ENCODE data around the gene EIF3D. TPM values are rescaled to one million over a fixed set of nuclear protein-coding genes. Genes with fewer than 3 reads are reported as not detected.

EIF3D gene
- total RNA-seq, 1 donor = 393 TPM

DNA sequence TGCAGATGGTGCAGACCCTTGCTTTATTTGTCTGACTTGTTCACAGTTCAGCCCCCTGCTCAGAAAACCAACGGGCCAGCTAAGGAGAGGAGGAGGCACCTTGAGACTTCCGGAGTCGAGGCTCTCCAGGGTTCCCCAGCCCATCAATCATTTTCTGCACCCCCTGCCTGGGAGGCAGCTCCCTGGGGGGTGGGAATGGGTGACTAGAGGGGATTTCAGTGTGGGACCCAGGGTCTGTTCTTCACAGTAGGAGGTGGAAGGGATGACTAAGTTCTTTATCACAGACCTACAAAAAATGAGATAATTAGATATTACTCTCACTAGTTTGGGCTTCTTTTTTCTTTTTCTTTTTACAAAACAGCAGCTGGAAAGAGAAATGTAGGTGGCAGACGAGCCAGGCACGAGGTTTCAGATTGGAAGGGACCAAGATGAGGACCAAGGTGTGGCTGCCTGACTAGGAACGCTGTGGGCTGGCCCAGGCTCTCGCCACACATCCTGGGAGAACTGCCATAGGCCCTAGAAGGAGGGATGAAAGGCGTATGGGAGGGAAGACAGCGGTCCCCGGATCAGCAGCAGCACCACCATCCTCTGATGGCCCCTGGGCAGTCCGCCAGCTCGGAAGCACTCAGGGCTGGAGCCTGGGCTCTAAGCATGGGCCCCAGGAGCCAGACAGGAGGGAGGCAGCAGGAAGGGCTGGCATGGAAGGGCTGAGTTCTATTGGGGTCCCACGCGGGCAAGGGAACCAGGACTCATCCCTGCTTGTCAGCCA is 61.7 kb downstream of the EIF3D start:
- no peaks in the 10 kb centered on the region for H3K9me3 ChIP-seq (ENCODE audit: low read depth, low read length)
- H3K4me2 ChIP-seq (ENCODE audit: insufficient read depth, low read length) = peak overlapping the region; percentile 74
- no peak overlapping the region for H2AFZ ChIP-seq (ENCODE audit: low read length)
- peak overlapping the region; percentile 41 for H3K4me3 ChIP-seq (ENCODE audit: insufficient read depth, low read length)
- H3K27ac ChIP-seq (ENCODE audit: low read depth, low read length) = peak overlapping the region; percentile 98
- DNase-seq (ENCODE audit: insufficient read length, low spot score, missing footprints) = no peak
- H3K27me3 ChIP-seq (ENCODE audit: insufficient read depth, low read length) = no peaks in the 10 kb centered on the region
- TF ChIP-seq, protein P1, sequence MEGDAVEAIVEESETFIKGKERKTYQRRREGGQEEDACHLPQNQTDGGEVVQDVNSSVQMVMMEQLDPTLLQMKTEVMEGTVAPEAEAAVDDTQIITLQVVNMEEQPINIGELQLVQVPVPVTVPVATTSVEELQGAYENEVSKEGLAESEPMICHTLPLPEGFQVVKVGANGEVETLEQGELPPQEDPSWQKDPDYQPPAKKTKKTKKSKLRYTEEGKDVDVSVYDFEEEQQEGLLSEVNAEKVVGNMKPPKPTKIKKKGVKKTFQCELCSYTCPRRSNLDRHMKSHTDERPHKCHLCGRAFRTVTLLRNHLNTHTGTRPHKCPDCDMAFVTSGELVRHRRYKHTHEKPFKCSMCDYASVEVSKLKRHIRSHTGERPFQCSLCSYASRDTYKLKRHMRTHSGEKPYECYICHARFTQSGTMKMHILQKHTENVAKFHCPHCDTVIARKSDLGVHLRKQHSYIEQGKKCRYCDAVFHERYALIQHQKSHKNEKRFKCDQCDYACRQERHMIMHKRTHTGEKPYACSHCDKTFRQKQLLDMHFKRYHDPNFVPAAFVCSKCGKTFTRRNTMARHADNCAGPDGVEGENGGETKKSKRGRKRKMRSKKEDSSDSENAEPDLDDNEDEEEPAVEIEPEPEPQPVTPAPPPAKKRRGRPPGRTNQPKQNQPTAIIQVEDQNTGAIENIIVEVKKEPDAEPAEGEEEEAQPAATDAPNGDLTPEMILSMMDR (IDR thresholded peaks at IDR 0.05; ENCODE audit: extremely low read depth, low read depth, low read length) = no peak
- H3K36me3 ChIP-seq (ENCODE audit: insufficient read depth, low read length) = peaks cover 5% of the 10 kb centered on the region
- H3K79me2 ChIP-seq (ENCODE audit: insufficient read depth, low read length) = peaks cover 19% of the 10 kb centered on the region
- H4K20me1 ChIP-seq (ENCODE audit: insufficient read depth, low read length) = peaks cover 5% of the 10 kb centered on the region
- H3K4me1 ChIP-seq (ENCODE audit: insufficient read depth, low read length) = peaks cover 72% of the 10 kb centered on the region

DNA sequence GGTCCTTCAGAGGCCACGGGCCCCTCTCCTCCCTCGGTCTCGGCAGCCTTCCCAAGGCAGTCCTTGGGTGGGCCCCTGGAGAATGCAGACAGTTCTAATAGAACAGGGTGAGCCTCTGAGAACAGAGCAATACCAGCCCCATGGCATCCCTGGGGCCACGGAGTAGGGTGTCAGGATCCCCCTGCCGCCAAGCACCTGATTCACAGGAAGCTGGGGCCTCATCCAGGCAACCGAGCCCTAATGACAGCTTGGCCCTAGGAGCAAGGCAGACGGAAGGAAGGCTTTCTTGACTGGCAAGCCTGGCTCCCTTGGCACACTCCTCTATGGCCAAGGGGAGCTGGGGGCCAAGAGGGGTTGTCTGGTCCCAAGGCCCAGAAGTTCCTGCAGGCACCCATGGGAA is 62.7 kb downstream of the EIF3D start:
- peaks cover 19% of the 10 kb centered on the region for H3K79me2 ChIP-seq (ENCODE audit: insufficient read depth, low read length)
- no peak overlapping the region for H2AFZ ChIP-seq (ENCODE audit: low read length)
- H3K27me3 ChIP-seq (ENCODE audit: insufficient read depth, low read length) = no peaks in the 10 kb centered on the region
- H3K4me2 ChIP-seq (ENCODE audit: insufficient read depth, low read length) = no peak overlapping the region
- peaks cover 5% of the 10 kb centered on the region for H3K36me3 ChIP-seq (ENCODE audit: insufficient read depth, low read length)
- H4K20me1 ChIP-seq (ENCODE audit: insufficient read depth, low read length) = peaks cover 4% of the 10 kb centered on the region
- TF ChIP-seq, protein P1 (IDR thresholded peaks at IDR 0.05; ENCODE audit: extremely low read depth, low read depth, low read length) = no peak
- H3K4me3 ChIP-seq (ENCODE audit: insufficient read depth, low read length) = no peak overlapping the region
- DNase-seq (ENCODE audit: insufficient read length, low spot score, missing footprints) = no peak
- peaks cover 69% of the 10 kb centered on the region for H3K4me1 ChIP-seq (ENCODE audit: insufficient read depth, low read length)
- no peaks in the 10 kb centered on the region for H3K9me3 ChIP-seq (ENCODE audit: low read depth, low read length)
- H3K27ac ChIP-seq (ENCODE audit: low read depth, low read length) = peak overlapping the region; percentile 98

DNA sequence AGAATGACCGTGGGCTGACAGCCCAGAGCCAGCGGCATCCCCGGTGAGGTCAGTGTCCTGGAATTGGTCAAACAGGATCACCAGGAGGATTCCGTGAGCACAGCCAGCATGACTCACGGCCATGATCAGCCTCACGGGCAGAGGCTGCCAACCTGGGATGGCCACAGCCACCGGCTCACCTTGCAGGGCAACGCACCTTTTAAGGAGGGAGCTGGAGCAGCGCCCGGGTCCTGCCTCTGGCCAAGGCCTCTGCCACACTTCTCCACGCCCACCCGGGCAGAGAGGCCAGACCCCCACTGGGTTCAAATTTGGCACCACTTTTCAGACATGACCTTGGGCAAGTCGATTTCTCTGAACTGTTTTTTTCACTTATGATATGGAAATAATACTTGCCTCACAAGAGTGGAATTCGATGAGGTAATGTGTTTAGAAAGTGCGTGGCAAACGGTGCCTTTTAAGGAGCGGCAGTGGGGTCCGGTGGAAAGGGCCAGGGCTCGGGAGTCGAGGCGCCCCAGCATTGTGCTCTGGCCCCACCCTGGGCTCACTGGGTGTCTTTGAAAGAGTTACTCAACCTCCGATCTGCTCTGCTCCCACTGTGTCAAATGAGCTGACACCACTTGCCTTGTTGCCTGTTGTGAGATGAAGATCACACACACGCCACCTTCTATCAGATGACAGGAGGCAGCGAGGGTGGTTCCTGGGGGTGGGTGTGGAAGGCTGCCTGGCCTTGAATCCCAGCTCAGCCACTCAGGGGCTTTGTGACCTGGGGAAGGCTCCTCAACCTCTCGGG is 63.5 kb downstream of the EIF3D start:
- H3K4me1 ChIP-seq (ENCODE audit: insufficient read depth, low read length) = peaks cover 61% of the 10 kb centered on the region
- peak overlapping the region; percentile 24 for H3K4me2 ChIP-seq (ENCODE audit: insufficient read depth, low read length)
- TF ChIP-seq, protein P1 (IDR thresholded peaks at IDR 0.05; ENCODE audit: extremely low read depth, low read depth, low read length) = no peak
- DNase-seq (ENCODE audit: insufficient read length, low spot score, missing footprints) = peak; percentile 97
- H3K27me3 ChIP-seq (ENCODE audit: insufficient read depth, low read length) = no peaks in the 10 kb centered on the region
- H3K4me3 ChIP-seq (ENCODE audit: insufficient read depth, low read length) = peak overlapping the region; percentile 8
- H3K9me3 ChIP-seq (ENCODE audit: low read depth, low read length) = no peaks in the 10 kb centered on the region
- H3K27ac ChIP-seq (ENCODE audit: low read depth, low read length) = peak overlapping the region; percentile 98
- no peaks in the 10 kb centered on the region for H3K36me3 ChIP-seq (ENCODE audit: insufficient read depth, low read length)
- peaks cover 14% of the 10 kb centered on the region for H3K79me2 ChIP-seq (ENCODE audit: insufficient read depth, low read length)
- H2AFZ ChIP-seq (ENCODE audit: low read length) = no peak overlapping the region
- H4K20me1 ChIP-seq (ENCODE audit: insufficient read depth, low read length) = no peaks in the 10 kb centered on the region

DNA sequence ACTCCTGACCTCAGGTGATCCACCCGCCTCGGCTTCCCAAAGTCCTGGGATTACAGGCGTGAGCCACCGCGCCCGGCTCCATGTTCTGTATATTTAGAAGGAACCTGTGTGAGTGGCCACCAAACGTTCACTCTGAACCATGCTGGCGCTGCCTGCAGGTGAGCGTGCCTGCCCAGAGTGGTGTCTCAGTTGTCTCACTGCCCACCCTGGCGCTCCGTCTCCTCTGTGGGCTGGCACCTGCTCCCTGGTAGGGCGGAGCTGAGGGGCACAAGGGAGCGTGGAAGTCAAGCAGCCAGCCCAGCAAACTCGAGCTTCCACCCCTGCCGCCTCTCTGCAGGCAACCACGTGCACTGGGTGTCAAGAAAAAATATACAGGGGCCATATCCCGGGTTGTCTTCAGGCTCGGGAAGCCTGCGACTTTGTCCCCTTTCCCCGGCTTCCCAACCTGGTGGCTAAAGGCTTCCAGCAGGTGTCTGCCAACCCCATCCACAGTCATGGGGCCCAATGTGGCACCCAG is 64.2 kb downstream of the EIF3D start:
- Histone ChIP-seq H3K9me3 (ENCODE audit: low read depth, low read length) (no peaks in the 10 kb centered on the region), H3K4me2 (ENCODE audit: insufficient read depth, low read length) (peak overlapping the region; percentile 24), H3K36me3 (ENCODE audit: insufficient read depth, low read length) (no peaks in the 10 kb centered on the region), H2AFZ (ENCODE audit: low read length) (no peak overlapping the region), H3K27me3 (ENCODE audit: insufficient read depth, low read length) (no peaks in the 10 kb centered on the region), H3K27ac (ENCODE audit: low read depth, low read length) (peak overlapping the region; percentile 98), H3K4me3 (ENCODE audit: insufficient read depth, low read length) (no peak overlapping the region), H3K4me1 (ENCODE audit: insufficient read depth, low read length) (peaks cover 56% of the 10 kb centered on the region), H3K79me2 (ENCODE audit: insufficient read depth, low read length) (peaks cover 11% of the 10 kb centered on the region), H4K20me1 (ENCODE audit: insufficient read depth, low read length) (no peaks in the 10 kb centered on the region)
- DNase-seq (ENCODE audit: insufficient read length, low spot score, missing footprints) = no peak
- TF ChIP-seq, protein P1 (IDR thresholded peaks at IDR 0.05; ENCODE audit: extremely low read depth, low read depth, low read length) = no peak

Data from osteoblast (primary cell).